ENCODE measurements around the gene CCPG1.

The CCPG1 gene

DNA sequence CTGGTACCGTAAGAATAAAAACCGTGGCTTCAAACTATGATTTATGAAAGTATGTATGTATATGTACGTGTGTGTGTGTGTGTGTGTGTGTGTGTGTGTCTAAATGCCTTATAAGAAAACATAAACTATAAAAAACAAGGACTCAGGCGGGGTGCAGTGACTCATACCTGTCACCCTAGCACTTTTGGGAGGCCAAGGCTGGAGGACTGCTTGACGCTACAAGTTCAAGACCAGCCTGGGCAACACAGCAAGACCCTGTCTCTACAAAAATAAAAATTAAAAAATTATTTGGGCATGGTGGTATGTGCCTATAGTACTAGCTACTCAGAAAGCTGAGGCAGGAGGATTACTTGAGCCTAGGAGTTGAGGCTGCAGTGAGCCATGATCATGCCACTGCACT lies 29.1 kb downstream of the CCPG1 start:
- no peak for DNase-seq

DNA sequence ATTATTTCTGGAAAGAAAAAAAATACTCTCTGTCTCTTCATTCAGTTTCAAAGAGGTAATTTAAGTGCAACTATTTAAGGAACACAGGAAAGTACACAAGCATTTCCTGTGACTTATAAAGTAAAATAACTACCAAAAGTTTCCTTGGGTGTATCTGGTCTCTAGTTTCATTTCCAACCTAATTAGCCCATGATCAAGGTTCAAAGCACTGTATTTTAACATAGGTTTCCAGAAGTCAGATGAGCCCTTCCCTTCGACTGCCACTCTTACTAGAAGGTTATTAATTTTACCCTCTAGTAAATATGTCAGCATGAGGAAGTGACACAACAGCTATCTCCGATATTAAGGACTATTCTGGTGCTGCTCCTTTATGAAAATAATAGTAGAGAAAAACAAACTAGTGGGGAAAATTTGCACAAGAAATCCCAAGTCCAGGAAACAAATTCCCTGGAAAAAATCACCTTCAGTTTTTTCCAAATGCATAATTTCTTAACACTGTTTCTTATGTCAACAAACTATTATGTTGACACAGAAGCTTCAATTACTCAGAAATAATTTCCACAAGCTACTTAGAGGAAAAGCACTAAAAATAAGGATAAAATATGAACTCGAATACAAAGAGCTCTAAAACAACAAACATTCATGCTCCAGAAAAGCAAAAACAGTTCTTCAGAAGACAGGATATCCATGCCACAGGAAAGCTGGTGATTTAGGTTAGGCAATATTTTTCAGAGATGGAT lies 35.3 kb downstream of the CCPG1 start:
- no peak for DNase-seq

DNA sequence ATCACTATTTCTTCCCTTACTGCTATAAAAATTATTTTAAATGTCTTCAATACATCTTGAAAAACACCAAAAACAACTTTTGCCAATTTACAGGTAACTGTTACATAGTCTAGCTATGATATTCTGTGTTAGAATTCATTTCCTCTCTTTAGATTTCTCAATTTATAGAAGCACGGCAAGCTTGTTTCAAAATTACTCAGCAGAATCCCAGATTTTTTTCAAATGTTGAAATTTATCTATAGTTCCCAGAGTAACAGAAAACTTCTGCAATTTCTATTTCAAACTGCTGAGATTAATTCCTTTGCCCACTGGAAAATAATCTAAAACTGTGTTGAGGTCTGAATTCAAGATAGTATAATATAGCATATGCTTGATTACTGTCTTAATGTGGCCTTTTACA lies 41.2 kb downstream of the CCPG1 start:
- DNase-seq, result no peak

DNA sequence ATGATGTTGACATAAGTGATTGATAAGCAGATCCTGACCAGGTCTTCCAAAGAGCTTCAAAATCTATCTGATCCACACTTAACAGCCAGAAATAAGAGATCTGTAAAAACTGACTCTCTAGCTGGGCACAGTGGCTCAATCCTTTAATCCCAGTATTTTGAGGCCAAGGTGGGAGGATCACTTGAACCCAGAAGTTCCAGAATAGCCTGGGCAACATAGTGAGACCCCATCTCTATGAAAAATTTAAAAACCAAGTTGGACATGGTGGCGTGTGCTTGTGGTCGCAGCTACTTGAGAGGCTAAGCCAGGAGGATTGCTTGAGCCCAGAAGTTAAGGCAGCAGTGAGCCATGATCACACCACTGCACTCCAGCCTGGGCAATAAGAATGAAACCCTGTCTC lies 45.5 kb downstream of the CCPG1 start:
- DNase-seq, result no peak

DNA sequence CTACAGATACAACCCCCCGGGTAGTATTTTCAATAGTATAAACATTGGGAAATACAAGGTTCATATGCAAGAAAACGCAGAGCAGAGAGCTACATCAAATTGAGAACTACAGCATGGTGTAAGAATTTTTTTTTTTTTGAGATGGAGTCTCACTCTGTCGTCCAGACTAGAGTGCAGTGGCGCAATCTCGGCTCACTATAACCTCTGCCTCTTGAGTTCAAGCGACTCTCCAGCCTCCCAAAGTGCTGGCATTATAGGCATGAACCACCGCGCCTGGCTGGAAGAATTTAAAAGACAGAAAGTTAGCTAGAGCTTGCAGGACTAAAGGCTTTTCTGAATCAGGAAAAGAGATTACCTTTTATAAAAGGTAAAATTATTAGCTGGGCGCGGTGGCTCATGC lies 47.1 kb downstream of the CCPG1 start:
- no peak for DNase-seq

DNA sequence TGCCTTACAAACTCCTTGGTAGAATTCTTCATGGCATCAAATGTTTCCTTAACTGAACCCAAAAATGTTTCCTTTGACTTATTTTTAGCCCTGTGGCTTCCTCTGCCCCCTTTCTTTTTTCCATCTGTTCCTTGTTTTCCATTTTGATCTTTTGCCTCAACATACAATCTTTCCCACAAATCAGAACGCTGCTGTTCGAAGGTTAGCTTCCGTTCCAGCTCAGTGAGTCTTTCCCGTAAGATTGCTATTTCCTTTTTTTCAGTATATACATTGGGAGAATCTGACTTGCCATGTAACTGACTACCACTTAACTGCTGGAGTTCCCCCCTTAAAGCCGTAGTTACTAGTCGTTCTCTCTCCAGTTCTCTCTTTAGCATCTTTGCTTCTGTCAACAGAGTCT lies 47.9 kb downstream of the CCPG1 start:
- DNase-seq, result no peak

DNA sequence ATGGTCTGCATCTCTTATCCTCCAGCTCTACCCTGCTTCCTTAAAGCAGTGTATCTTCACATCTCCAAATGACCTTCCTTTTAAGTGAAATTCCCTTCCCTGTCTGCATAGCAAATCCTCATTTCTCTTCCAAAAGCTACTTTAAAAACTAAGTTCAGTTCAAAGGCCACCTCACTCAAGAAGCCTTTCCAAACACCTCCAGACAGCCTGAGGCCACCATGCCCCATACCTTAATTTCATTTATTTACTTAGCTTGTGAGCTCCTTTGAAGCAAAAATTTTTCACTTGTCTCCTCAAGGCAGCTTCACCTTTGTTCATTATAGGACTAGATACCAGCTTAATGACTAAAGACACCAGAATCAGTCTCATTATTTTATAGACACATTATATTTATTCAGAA lies 49.7 kb downstream of the CCPG1 start:
- no peak for DNase-seq

DNA sequence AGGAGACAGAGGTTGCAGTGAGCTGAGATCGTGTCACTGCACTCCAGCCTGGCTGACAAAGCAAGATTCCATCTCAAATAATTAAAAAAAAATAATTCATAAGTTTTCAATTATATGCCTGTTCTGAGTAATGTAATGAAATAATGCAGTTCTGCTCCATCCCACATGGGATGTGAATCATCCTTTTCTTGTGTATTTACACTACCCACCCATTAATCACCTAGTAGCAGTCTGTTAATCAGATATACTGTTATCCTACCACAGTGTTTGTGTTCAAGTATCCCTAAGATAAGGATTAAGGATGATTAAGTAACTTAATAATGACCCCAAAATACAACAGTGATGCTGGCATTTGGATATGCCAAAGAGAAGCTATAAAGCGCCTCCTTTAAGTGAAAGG lies 50.4 kb downstream of the CCPG1 start:
- no peak for DNase-seq

DNA sequence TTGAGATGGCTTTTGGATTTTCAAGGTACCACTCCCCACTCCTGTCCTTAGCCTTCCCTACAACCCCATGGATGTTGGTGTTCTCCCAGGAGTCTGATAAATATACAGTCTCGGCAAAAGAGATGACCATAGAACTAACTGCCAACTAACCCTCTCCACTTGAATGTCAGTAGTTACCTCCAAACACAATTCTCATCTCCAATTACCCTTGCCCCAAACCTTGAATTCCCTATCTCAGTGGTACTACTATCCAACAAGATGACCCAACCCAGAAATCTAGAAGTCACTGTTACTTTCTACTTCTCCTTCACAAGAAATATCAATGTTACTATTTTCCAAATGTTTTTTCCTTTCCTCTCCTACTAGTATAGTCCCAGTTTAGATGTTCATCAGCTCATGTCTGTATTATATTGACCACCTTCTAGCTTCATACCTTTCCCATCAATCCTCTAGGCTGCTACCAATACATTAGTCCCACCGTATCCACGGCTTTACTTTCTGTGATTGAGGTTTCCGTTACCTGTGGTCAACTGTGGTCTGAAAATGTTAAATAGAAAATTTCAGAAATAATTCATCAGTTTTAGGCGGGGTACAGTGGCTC lies 51.1 kb downstream of the CCPG1 start:
- no peak for DNase-seq

DNA sequence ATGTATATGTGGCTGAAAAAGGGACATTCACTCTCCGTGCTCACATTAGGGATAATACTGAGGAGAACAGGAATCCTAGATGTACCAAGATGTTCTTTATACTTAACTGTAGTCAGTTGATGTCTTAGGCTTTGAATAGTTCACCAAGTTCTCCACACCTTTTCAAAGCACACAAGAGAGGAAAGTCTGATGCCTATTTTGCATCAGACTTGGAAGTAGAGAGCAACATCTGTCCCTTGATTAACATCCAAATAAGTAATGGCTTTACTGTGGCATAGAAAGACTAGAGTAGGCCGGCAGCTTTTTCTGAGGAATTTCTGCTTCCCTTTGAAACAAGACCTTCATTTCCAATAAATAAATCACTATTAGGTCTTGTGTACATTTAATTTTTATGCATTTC lies 55.1 kb downstream of the CCPG1 start:
- no peak for DNase-seq

DNA sequence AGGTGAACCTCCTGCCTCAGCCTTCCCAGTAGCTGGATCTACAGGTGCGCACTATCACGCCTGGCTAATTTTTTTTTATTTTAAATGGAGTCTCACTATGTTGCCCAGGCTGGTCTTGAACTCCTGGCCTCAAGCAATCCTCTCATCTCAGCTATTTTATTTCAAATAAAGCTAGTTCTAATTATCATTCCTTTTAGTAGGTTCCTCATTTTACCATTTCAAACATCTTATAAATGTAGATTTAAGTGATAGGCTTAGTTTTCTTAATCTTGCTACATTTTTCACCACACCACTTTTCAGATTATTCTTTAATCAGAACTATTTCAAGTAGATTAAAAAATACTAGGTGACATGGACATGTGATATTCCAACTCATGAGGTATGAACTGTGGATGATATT lies 58.9 kb downstream of the CCPG1 start:
- no peak for DNase-seq

DNA sequence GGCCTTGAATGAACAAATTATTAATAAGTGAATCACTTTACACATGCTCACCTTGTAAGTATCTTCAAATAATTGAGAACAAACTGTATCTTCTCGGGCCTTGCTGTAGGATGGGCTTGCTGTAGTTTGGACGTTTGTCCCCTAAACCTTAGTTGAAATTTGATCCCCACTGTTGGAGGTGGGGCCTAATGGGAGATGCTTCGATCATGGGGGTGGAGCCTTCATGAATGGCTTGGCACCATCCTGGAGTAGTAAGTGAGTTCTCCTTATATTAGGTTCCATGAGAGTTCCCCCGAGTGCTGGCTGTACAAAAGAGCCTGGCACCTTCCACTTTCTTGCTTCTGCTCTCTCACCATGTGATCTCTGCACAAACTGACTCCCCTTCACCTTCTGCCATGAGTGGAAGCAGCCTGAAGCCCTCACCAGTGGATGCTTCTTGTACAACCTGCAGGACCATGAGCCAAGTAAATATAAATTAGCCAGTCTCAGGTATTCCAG lies 59.8 kb downstream of the CCPG1 start:
- no peak for DNase-seq

DNA sequence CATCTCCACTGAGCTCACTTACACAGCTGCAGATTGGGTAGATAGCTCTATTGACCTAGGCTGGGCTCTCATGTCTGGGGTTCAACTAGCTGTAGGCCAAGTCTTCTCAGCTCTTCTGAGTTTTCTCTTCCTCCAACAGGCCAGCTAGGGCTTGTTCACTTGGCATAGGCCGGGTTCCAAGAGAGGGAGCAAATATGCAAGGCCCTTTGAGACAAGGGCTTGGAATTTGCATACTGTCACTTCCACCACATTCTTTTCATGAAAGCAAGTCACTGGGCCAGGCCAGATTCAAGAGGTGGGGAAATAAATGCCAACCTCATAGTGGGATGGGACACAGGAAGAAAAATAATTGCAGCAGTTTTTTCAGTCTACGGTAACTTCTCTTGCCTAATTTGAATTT lies 64.0 kb downstream of the CCPG1 start:
- DNase-seq, result no peak

DNA sequence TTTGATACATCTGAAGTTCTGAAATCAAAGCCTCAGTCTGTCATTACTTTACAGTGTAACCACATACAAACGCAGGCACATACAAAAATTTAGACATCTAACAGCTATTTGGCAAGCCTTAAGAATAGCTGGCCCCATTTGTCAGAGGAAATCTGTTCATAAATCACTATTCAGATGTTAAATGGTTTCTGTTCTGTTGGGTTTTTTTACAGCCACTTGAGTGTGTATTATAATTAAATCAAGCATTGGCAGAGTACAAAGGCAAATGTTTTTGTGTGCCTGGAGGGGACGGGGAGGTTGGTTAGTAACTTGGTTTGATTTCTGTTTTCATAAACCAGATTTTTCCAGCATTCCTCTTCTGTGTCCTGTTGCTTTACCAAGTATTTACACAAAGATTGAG lies 65.0 kb downstream of the CCPG1 start:
- DNase-seq, result no peak

DNA sequence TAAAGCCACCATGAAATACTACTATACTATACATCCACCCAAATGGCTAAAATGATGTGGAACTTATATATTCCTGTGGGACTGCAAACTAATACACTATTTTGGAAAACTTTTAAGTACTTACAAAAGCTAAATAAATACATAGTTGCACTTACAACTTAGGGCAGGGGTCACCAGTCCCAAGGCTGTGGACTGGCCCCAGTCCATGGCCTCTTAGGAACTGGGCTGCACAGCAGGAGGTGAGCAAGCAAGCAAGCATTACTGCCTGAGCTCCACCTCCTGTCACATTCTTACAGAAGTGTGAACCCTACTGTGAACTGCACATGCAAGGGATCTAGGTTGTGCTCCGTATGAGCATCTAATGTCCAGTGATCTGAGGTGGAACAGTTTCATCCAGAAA lies 71.0 kb downstream of the CCPG1 start:
- no peak for DNase-seq

DNA sequence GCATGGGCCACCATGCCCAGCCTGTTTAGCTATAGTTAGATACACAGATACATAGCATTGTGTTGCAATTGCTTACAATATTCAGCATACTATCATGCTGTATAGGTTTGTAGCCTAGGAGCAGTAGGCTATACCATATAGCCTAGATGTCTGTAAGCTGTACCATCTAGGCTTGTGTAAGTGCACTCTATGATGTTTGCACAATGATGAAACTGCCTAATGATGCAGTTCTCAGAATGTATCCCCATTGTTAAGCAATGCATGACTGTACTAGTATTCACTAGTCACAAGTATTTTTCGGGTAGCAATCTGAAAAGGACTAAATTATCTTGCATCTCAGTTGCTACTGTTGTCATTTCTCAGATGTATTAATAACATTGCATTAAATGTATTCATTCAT lies 73.2 kb downstream of the CCPG1 start:
- DNase-seq, result no peak

DNA sequence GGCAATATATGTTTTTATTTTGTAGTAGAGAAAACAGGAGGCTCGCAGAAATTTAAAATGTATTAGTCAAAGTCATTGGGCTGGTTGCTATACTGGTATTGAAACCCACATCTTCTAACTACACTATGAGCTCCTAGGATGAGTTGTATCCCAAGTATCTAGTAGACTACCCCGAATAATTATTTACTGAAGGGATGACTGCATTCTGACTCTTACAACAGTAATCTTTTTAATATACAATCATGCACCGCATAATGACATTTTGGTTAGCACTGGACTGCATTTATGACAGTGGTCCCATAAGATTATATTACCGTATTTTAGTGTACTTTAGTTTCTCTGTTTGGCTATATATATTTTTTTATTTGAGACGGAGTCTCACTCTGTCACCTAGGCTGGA lies 73.8 kb downstream of the CCPG1 start:
- no peak for DNase-seq

DNA sequence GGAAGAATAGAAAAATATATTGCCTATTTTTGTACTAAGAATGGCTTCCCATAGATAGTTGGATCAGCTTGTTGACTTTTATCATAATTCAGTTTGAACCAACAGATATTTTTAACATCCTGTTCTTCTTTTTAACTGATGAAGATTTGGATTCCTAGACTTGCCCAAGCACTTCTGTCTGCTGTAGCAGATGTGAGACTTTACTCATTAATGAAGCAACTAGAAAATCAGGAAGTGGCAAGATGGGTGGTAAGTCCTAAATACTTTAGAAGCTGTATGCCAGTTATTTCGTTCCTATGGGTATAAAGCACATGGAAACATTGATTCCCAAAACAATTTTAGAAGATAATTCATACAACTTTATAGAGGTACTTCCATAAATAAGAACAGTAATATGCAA lies 80.8 kb downstream of the CCPG1 start:
- DNase-seq, result no peak

DNA sequence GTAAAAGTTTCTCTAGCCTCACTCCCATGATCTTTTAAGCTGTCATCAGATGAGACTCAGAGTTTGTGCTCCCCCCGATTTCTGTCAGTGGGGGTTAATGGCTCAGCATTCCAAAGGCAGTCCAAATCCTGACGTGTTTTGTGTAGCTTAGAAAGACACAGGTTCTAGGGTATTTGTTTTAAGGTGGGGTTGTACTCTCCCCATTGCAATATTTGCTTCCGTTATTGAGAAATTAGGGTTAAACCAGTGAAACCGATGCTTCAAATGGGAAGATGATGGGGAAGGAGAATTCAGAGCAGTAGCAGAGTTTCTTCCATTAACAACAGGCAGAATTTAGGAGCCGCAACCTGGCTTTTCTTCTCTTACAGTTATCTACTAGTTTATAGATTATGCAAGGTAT lies 85.7 kb downstream of the CCPG1 start:
- no peak for DNase-seq

DNA sequence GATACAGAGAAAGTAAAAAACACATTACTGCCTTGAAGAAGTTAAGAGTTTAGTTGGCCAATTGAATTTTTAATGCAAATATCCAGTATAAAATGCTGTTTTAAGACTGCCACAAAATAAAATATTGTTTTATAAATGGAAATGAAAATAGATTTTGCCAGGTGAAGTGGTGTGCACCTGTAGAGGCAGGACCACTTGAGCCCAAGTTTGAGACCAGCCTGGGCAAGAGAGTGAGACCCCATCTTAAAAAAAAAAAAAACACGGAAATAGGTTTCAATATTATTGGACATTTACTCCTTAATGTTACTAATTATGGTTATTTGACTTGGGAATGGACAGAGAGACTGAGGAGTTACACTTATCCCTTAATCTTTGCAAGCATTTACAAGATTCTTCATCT lies 87.2 kb downstream of the CCPG1 start:
- no peak for DNase-seq

DNA sequence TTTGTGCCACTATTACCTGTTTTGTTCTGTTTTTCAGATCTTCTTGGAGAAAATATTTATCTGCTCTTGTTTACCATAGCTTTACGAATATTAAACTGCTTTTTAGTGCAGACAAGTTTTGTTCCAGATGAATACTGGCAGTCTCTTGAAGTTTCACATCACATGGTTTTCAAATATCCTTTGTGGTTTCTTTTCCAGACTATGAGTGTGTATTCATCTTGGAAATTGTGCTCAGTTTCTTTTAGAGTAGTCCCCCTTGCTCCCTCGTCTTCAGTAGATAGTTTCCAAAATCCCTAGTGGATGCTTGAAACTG lies 88.0 kb downstream of the CCPG1 start:
- no peak for DNase-seq

DNA sequence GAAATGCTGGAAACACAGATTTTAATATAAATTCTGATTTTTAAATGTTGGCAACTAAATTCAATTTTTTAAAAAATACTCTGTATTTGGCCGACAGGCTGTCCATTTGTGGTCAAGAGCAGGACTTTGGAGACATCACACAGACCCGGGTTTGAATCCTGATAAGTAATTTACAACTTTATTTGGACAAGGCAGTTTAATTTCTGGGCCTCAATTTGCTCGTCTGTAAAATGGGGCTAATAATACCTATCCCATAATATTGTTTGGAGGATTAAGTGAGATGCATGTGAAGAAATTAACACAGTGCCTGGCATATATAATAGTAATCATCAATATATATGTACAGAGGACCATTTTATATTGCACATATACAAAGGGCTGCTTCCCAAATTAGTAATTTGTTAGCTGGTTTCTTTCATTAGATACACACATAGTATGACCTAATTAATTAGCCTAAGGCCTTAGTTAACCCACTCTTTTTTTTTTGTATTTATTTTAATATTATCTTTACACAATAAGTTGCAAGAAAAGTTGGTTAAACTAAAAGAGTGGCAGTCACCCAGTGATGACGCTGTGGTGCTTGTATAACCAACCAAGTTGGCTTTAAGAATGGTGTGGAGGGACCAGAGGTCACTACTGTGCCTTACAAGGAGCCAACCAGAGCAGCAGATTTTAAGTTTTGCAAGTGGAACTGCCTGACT lies 88.5 kb downstream of the CCPG1 start:
- DNase-seq, result no peak

DNA sequence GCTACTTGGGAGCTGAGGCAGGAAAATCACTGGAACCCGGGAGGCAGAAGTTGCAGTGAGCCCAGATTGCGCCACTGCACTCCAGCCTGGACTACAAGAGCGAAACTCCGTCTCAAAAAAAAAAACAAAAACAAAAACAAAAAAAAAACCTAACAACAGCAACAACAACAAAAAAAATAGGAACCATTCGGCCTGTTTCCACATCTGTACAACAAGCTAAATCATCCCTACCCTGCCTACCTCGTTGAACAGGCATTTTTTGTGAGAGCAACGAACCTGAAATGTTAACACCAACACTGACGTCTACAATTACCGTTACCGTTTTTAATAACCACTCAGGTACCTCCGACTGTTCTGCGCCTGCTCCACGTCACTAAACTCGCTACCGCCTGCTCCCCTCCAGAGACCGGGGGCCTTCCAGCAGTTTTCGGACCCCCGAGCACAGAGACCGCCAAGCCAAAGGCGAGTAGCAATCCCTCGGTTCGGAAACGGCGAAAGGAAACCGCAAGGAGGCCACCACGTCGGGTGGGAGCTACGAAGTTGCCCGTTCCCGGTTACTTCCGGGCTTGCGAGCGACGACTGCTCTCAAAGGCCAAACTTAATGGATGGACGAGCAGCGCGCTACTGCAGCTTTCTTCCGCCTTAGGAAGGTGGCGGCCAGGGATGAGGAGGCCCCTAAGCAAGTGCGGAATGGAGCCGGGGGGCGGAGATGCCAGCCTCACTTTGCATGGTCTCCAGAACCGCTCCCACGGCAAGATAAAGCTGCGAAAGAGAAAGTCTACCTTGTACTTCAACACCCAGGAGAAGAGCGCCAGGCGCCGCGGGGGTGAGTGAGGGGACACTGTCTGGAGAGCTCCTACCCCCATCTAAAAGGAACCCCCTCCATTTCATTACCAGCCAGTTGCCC lies 89.3 kb downstream of the CCPG1 start, which contains the start of the genes PIGB and PIGBOS1:
Gene PIGB, plus strand, starts transcription at position 635 of the 907 bp plus-strand sequence. Its CDS starts 29 bp downstream, at position 664.
Gene PIGBOS1, minus strand, starts transcription at position 536 of the 907 bp plus-strand sequence. CDS start 1,331 bp downstream, outside the sequence.
- peak; percentile 75 for DNase-seq
